ENCODE measurements around the gene PRKAG2.

The PRKAG2 gene

DNA sequence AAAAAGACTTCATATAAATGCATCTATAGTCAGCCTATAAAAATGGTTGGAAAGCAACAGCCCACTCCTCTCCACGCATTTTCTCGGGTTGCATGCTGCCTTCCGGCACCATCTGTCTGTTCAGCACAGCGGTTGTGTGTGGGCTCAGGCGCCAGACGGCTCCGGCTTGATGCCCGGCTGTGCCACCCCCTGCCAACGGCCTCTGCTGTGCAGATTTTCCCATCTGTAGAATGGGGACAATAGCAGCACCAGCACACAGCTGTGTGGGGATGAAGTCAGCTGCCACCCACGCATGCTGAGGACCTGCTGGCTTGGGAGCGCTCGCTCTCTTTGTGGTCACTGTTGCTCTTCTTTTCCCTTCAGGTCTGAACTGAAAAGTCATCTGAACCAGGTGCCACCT is 19.5 kb downstream of the PRKAG2 start:
- TF ChIP-seq, protein P1, sequence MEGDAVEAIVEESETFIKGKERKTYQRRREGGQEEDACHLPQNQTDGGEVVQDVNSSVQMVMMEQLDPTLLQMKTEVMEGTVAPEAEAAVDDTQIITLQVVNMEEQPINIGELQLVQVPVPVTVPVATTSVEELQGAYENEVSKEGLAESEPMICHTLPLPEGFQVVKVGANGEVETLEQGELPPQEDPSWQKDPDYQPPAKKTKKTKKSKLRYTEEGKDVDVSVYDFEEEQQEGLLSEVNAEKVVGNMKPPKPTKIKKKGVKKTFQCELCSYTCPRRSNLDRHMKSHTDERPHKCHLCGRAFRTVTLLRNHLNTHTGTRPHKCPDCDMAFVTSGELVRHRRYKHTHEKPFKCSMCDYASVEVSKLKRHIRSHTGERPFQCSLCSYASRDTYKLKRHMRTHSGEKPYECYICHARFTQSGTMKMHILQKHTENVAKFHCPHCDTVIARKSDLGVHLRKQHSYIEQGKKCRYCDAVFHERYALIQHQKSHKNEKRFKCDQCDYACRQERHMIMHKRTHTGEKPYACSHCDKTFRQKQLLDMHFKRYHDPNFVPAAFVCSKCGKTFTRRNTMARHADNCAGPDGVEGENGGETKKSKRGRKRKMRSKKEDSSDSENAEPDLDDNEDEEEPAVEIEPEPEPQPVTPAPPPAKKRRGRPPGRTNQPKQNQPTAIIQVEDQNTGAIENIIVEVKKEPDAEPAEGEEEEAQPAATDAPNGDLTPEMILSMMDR (IDR thresholded peaks at IDR 0.05; ENCODE audit: low read depth, low read length, missing control alignments), result no peak
- no peak overlapping the region for H3K4me3 ChIP-seq (ENCODE audit: low read depth, low read length)
- in situ Hi-C loops (cut with HindIII; ENCODE audit: low sequenced_read_pairs), result no loop called here
- DNase-seq (ENCODE audit: low read depth), result no peak

DNA sequence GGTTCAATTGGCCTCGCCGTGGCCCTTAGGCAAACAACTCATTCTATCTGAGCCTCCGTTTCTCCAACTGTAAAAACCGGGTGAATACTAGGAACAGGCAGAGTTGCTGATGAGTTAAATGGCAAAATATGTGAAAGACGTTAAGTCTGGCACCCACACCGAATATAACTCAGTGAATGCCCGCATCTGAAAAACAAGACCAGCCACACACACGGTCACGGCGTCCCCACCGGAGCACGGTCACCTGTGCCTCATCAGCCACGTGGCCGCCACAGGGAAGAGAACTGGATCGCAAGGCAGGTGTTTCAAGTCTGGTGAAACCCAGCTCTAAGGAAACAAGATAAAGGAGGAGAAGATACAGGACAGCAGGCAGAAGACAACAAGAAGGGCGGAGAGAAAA is 20.4 kb downstream of the PRKAG2 start:
- in situ Hi-C loops (cut with HindIII; ENCODE audit: low sequenced_read_pairs), result no loop called here
- TF ChIP-seq, protein P1 (IDR thresholded peaks at IDR 0.05; ENCODE audit: low read depth, low read length, missing control alignments), result no peak
- no peak for DNase-seq (ENCODE audit: low read depth)
- no peak overlapping the region for H3K4me3 ChIP-seq (ENCODE audit: low read depth, low read length)

DNA sequence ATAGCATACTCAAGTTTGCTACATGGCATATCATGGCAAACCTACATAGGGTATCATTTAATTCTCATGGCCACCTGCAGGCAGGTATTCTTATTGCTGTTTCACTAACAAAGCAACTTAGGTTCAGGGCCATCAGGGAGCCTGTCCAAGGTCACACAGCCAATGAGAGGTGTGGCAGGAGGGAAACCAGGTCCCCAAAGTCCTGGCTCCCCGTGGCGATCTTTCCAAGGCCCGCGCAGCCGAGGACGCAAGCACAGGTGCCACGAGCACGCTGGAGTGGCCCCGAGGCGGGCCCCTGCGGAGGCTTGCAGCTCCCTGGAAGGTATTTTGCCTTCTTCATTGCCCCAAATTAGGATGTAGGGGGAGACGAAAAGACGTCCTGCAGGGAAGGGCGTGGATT is 20.8 kb downstream of the PRKAG2 start:
- no peak for DNase-seq (ENCODE audit: low read depth)
- no peak overlapping the region for H3K4me3 ChIP-seq (ENCODE audit: low read depth, low read length)
- in situ Hi-C loops (cut with HindIII; ENCODE audit: low sequenced_read_pairs), result no loop called here
- TF ChIP-seq, protein P1 (IDR thresholded peaks at IDR 0.05; ENCODE audit: low read depth, low read length, missing control alignments), result no peak

DNA sequence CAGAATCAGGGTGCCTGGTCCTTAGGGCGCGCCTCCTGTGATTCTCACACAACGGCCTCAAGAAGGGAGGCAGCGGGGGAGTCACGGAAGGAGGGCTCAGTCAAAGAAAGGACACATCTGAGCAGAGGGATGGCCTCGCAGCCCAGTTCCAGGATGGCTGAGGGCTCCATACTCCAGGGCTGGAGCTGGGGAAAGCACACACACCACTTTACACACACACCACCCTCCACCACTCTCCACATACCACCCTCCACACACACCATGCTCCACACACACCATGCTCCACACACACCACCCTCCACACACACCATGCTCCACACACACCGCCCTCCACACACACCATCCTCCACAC is 22.2 kb downstream of the PRKAG2 start:
- TF ChIP-seq, protein P1 (IDR thresholded peaks at IDR 0.05; ENCODE audit: low read depth, low read length, missing control alignments), result no peak
- no peak overlapping the region for H3K4me3 ChIP-seq (ENCODE audit: low read depth, low read length)
- in situ Hi-C loops (cut with HindIII; ENCODE audit: low sequenced_read_pairs), result no loop called here
- no peak for DNase-seq (ENCODE audit: low read depth)

DNA sequence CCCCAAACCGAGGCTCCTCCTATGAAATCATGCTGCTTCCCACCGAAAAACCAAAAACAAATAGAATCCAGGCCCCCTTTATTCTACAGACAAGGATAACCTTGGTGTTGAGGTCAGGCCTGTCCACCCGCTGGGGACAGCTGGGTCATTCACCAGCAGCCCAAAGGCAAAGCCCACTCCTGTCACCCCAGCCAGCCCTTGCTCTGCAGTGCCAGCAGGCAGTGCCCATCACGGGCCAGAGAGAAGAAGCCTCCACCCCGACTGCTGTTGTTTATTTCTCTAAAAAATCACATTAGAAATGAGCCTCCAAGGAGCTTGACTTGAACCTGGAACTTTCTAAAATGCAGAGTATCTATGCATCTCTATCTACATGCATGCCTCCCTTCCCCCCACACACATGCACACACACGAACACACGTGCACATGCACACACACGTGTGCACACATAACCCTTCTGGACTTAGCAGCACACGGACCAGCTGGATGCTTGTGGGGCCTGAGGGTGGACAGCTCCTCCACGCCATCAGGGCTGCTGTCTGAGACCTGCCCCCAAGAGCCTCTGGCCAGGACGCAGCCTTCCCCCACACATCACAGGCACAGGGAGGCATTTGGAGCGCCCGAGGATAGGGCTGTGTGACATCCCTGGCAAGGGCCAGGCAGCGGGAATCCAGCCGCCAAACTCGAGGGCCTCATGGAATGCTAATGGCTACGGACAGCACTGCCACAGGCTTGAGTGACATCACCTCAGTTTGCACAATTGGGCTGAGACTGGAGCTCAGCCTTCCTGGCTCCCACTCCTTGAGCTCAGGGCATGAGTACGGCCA is 22.8 kb downstream of the PRKAG2 start:
- DNase-seq (ENCODE audit: low read depth), result no peak
- TF ChIP-seq, protein P1 (IDR thresholded peaks at IDR 0.05; ENCODE audit: low read depth, low read length, missing control alignments), result no peak
- no peak overlapping the region for H3K4me3 ChIP-seq (ENCODE audit: low read depth, low read length)
- in situ Hi-C loops (cut with HindIII; ENCODE audit: low sequenced_read_pairs), result no loop called here

DNA sequence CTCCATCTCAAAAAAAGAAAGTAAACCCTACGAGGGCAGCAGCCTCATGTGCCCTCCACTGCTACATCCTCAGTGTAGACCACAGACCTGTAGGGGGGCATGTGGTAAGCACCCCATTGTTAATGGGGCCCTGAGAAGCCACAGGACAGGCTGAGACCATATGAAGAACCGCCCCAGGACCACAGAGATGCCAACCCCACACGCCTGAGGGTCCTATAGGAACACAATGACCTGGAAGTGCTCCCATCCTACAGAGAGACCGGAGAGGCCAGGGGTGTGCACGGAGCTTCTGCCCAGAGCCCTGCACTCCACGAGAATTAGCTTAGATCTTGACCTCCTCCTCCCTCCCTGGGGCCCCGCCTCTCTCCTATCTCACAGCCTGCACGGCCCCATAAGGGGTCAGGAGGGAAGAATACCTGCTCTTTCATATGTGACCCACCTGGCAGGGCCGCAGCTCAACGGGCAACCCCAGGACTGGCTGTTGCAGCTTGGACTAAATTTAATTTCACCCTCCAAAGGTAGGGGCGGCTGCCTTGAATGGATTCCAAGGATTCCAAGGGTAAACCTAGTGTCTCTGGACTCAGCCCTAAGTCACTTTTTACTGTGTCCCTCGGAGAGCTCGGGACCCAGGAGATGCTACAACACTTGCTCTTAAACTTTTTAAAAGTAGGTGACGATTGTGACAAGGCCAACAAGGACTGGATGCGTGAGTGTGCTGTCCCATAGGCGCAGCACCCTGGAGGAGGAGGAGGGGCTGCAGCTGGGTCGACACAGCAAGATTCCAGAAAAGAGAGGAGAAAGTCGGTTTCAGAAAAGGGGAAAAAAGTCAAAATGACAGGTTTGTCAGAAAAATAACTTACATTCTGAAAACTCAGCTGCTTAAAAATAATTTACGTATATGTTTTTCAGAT is 24.2 kb downstream of the PRKAG2 start:
- TF ChIP-seq, protein P1 (IDR thresholded peaks at IDR 0.05; ENCODE audit: low read depth, low read length, missing control alignments), result no peak
- in situ Hi-C loops (cut with HindIII; ENCODE audit: low sequenced_read_pairs), result no loop called here
- DNase-seq (ENCODE audit: low read depth), result no peak
- no peak overlapping the region for H3K4me3 ChIP-seq (ENCODE audit: low read depth, low read length)
